Liver (tissue), 9 donors: ENCODE data around the gene CYSRT1. TPM values are rescaled to one million over a fixed set of nuclear protein-coding genes. Genes with fewer than 3 reads are reported as not detected.

Source experiments
- DNase-seq: peaks from one replicate; pipeline ENCODE4 v3.0.0-alpha.2; 2017; ENCODE audit warnings: low spot score
- H3K27ac ChIP-seq, 2 donors: one replicate each; pipeline ENCODE4 v1.7.0; 2013; ENCODE audit warnings: inconsistent platforms in 2 of 2, low read length in 2 of 2, control low read depth in 1 of 2, low read depth in 1 of 2, mild to moderate bottlenecking in 1 of 2
- H3K27me3 ChIP-seq, 4 donors: one replicate each; pipeline versions ENCODE4 v1.6.1 to v1.7.0; 2013; ENCODE audit warnings: low read length in 3 of 4, inconsistent platforms in 1 of 4, mild to moderate bottlenecking in 1 of 4, moderate library complexity in 1 of 4; ENCODE audit not compliant: control insufficient read depth in 4 of 4, insufficient read depth in 4 of 4
- H3K36me3 ChIP-seq, 4 donors: one replicate each; pipeline versions ENCODE4 v1.6.1 to v1.7.0; 2013; ENCODE audit warnings: low read length in 3 of 4, mild to moderate bottlenecking in 3 of 4, low read depth in 1 of 4, moderate library complexity in 1 of 4; ENCODE audit not compliant: control insufficient read depth in 4 of 4, insufficient read depth in 3 of 4
- H3K4me1 ChIP-seq, 4 donors: one replicate each; pipeline versions ENCODE4 v1.6.1 to v1.7.0; 2013; ENCODE audit warnings: low read length in 3 of 4, mild to moderate bottlenecking in 3 of 4, moderate library complexity in 1 of 4; ENCODE audit not compliant: control insufficient read depth in 4 of 4, insufficient read depth in 4 of 4
- H3K4me3 ChIP-seq, 3 donors: one replicate each; pipeline versions ENCODE4 v1.6.1 to v1.7.0; 2013; ENCODE audit warnings: low read length in 3 of 3, control low read depth in 1 of 3, low read depth in 1 of 3, mild to moderate bottlenecking in 1 of 3
- H3K9ac ChIP-seq, 2 donors: one replicate each; pipeline ENCODE4 v1.7.0; 2013; ENCODE audit warnings: low read length in 2 of 2, mild to moderate bottlenecking in 2 of 2, moderate library complexity in 2 of 2, control low read depth in 1 of 2, low read depth in 1 of 2
- H3K9me3 ChIP-seq, 4 donors: one replicate each; pipeline versions ENCODE4 v1.6.1 to v1.7.0; 2013; ENCODE audit warnings: low read length in 3 of 4; ENCODE audit not compliant: control insufficient read depth in 4 of 4
- EGR1 ChIP-seq, 2 donors: IDR thresholded peaks; 2 replicates each; pipeline ENCODE4 v1.6.1; 2016 to 2018; ENCODE audit warnings: antibody characterized with exemption in 2 of 2, low read depth in 2 of 2
- FOXA1 ChIP-seq: IDR thresholded peaks from 2 replicates; pipeline ENCODE4 v1.6.1; 2016; ENCODE audit warnings: antibody characterized with exemption
- FOXA2 ChIP-seq: IDR thresholded peaks from 2 replicates; pipeline ENCODE4 v1.6.1; 2016; ENCODE audit warnings: antibody characterized with exemption
- GABPA ChIP-seq, 2 donors: IDR thresholded peaks in 1 of 2; conservative IDR thresholded peaks in 1 of 2; 2 replicates each; pipeline ENCODE4 v1.6.1; 2016; ENCODE audit warnings: antibody characterized with exemption in 2 of 2, mild to moderate bottlenecking in 1 of 2, moderate library complexity in 1 of 2
- HNF4A ChIP-seq, 2 donors: conservative IDR thresholded peaks; 2 replicates each; pipeline ENCODE4 v1.6.1; 2016; ENCODE audit warnings: antibody characterized with exemption in 2 of 2, mild to moderate bottlenecking in 2 of 2
- HNF4G ChIP-seq: IDR thresholded peaks from 2 replicates; pipeline ENCODE4 v1.6.1; 2016; ENCODE audit warnings: antibody characterized with exemption
- JUND ChIP-seq, 2 donors: IDR thresholded peaks; 2 replicates each; pipeline ENCODE4 v1.6.1; 2016; ENCODE audit warnings: antibody characterized with exemption in 2 of 2
- NR2F2 ChIP-seq: IDR thresholded peaks from 2 replicates; pipeline ENCODE4 v1.6.1; 2016; ENCODE audit warnings: antibody characterized with exemption
- RXRA ChIP-seq, 2 donors: IDR thresholded peaks; 2 replicates each; pipeline ENCODE4 v1.6.1; 2017 to 2018; ENCODE audit warnings: antibody characterized with exemption in 2 of 2, mild to moderate bottlenecking in 1 of 2
- SP1 ChIP-seq: IDR thresholded peaks from 2 replicates; pipeline ENCODE4 v1.6.1; 2018; ENCODE audit warnings: antibody characterized with exemption, mild to moderate bottlenecking
- YY1 ChIP-seq: IDR thresholded peaks from 2 replicates; pipeline ENCODE4 v1.6.1; 2016; ENCODE audit warnings: antibody characterized with exemption, mild to moderate bottlenecking
- WGBS: extraction: QIAGEN DNeasy Blood & Tissue Kit; methylation state at CpG from one replicate; pipeline ENCODE4 v1.1.7; 2013; 5-methylcytosine and 5-hydroxymethylcytosine counted together
- polyA plus RNA-seq, 2 donors: library from polyadenylated mRNA; stranded (reverse) in 1 of 2; unstranded in 1 of 2; fragments of 200-250 nt in 1 of 2; fragments of >200 nt in 1 of 2; fragmentation: Nextera tagmentation in 1 of 2; extraction: Ambion mirVana in 1 of 2; gene quantifications; one replicate each; pipeline versions ENCODE4 v1.2.1 to v1.2.3, GENCODE V29; 2013 to 2015
- total RNA-seq, 2 donors: library from RNA; depleted of rRNA; stranded (reverse); fragments of >200 nt; gene quantifications; one replicate each; pipeline ENCODE4 v1.2.3, GENCODE V29; 2014
- TF ChIP-seq, protein P1 (sequence below): IDR thresholded peaks from 2 replicates; pipeline ENCODE4 v1.6.1; 2016; ENCODE audit warnings: antibody characterized with exemption
- TF ChIP-seq, protein P2 (sequence below): IDR thresholded peaks from 2 replicates; pipeline ENCODE4 v1.6.1; 2016; ENCODE audit warnings: antibody characterized with exemption
- TF ChIP-seq, protein P3 (sequence below): IDR thresholded peaks from 2 replicates; pipeline ENCODE4 v1.6.1; 2016; ENCODE audit warnings: antibody characterized with exemption, mild to moderate bottlenecking
- TF ChIP-seq, protein P4 (sequence below): fragments of 150-350 bp; IDR thresholded peaks from 2 replicates; pipeline ENCODE4 v1.5.1; 2017; ENCODE audit warnings: improper control_type of control experiment, low read depth, low read length; ENCODE audit not compliant: missing input control
- donor health status: healthy.
- donor health status: healthy.
- donor health status: healthy.
- donor health status: healthy.
- donor health status: healthy.

The CYSRT1 gene
- total and polyA plus RNA-seq, 4 donors: 0.14 to 0.50 (median 0.20) TPM

DNA sequence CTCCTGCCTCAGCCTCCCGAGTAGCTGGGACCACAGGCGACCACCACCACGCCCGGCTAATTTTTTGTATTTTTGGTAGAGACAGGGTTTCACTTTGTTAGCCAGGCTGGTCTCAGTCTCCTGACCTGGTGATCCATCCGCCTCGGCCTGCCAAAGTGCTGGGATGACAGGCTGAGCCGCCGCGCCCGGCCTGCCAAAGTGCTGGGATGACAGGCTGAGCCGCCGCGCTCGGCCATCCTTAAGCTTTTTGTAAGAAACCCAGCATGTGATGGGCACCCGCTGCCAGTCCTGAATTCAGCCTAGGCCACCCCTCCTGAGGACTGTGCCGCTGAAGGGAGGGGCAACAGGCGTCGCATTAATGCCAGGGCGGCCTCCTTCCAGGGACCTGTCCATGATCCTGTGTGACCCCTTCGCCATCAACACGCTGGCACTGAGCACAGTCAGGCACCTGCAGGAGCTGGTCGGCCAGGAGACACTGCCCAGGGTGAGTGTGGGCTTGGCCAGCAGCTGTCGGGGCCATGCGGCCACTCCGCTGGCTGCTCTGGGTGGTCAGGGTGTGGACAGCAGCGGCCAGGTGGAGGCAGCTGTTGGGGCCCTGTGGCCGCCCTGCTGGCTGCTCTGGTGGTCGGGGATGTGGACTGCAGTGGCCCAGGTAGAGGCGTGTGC is 40.7 kb downstream of the CYSRT1 start:
- no peak overlapping the region for H3K9ac ChIP-seq
- peak; percentile 13 for DNase-seq
- no peaks in the 10 kb centered on the region for H3K9me3 ChIP-seq
- 95% methylated on average over 29 of the region's 29 CpGs for WGBS
- H3K27me3 ChIP-seq: no peaks in the 10 kb centered on the region
- H3K4me1 ChIP-seq: peaks cover 11 to 33% (median 23%) of the 10 kb centered on the region in 4 donors
- TF ChIP-seq, protein P1, sequence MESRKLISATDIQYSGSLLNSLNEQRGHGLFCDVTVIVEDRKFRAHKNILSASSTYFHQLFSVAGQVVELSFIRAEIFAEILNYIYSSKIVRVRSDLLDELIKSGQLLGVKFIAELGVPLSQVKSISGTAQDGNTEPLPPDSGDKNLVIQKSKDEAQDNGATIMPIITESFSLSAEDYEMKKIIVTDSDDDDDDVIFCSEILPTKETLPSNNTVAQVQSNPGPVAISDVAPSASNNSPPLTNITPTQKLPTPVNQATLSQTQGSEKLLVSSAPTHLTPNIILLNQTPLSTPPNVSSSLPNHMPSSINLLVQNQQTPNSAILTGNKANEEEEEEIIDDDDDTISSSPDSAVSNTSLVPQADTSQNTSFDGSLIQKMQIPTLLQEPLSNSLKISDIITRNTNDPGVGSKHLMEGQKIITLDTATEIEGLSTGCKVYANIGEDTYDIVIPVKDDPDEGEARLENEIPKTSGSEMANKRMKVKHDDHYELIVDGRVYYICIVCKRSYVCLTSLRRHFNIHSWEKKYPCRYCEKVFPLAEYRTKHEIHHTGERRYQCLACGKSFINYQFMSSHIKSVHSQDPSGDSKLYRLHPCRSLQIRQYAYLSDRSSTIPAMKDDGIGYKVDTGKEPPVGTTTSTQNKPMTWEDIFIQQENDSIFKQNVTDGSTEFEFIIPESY: no peak
- TF ChIP-seq FOXA2 (no peak), HNF4A (conservative IDR thresholded peaks at IDR 0.05) (no peak), NR2F2 (no peak), GABPA (IDR thresholded peaks at IDR 0.05 in 1 of 2, conservative IDR thresholded peaks at IDR 0.05 in 1 of 2) (no peak), EGR1 (IDR thresholded peaks at IDR 0.05; ENCODE audit: low read depth in 2 of 2) (no peak), HNF4G (no peak), SP1 (no peak)
- TF ChIP-seq, protein P2, sequence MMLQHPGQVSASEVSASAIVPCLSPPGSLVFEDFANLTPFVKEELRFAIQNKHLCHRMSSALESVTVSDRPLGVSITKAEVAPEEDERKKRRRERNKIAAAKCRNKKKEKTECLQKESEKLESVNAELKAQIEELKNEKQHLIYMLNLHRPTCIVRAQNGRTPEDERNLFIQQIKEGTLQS: no peak
- no peak overlapping the region for H3K27ac ChIP-seq
- no peak overlapping the region for H3K4me3 ChIP-seq
- H3K36me3 ChIP-seq: peaks cover 5 to 13% (median 9%) of the 10 kb centered on the region in 4 donors

DNA sequence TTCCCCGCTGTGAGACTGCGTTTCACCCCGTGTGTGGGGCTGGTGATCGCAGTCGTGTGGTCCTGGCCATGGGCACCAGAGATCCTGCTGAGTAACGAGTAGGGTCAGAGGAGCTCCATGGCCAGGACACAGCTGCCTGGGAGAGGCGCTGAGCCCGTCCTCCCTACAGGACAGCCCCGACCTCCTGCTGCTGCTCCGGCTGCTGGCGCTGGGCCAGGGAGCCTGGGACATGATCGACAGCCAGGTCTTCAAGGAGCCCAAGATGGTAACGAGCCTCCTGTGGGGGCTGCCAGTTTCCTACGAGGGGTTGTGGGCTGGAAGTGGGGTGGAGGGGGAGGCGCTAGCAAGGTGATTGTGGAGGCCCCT is 41.2 kb downstream of the CYSRT1 start:
- WGBS: 89% methylated on average over 15 of the region's 15 CpGs
- no peak for TF ChIP-seq GABPA (IDR thresholded peaks at IDR 0.05 in 1 of 2, conservative IDR thresholded peaks at IDR 0.05 in 1 of 2)
- TF ChIP-seq NR2F2: no peak
- no peak for TF ChIP-seq JUND (IDR thresholded peaks at IDR 0.05)
- no peak for TF ChIP-seq EGR1 (IDR thresholded peaks at IDR 0.05; ENCODE audit: low read depth in 2 of 2)
- TF ChIP-seq HNF4A (conservative IDR thresholded peaks at IDR 0.05): no peak
- TF ChIP-seq, protein P3, sequence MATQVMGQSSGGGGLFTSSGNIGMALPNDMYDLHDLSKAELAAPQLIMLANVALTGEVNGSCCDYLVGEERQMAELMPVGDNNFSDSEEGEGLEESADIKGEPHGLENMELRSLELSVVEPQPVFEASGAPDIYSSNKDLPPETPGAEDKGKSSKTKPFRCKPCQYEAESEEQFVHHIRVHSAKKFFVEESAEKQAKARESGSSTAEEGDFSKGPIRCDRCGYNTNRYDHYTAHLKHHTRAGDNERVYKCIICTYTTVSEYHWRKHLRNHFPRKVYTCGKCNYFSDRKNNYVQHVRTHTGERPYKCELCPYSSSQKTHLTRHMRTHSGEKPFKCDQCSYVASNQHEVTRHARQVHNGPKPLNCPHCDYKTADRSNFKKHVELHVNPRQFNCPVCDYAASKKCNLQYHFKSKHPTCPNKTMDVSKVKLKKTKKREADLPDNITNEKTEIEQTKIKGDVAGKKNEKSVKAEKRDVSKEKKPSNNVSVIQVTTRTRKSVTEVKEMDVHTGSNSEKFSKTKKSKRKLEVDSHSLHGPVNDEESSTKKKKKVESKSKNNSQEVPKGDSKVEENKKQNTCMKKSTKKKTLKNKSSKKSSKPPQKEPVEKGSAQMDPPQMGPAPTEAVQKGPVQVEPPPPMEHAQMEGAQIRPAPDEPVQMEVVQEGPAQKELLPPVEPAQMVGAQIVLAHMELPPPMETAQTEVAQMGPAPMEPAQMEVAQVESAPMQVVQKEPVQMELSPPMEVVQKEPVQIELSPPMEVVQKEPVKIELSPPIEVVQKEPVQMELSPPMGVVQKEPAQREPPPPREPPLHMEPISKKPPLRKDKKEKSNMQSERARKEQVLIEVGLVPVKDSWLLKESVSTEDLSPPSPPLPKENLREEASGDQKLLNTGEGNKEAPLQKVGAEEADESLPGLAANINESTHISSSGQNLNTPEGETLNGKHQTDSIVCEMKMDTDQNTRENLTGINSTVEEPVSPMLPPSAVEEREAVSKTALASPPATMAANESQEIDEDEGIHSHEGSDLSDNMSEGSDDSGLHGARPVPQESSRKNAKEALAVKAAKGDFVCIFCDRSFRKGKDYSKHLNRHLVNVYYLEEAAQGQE: no peak
- no peak for TF ChIP-seq SP1
- TF ChIP-seq YY1: no peak
- TF ChIP-seq, protein P1: no peak
- TF ChIP-seq HNF4G: no peak
- TF ChIP-seq, protein P4, sequence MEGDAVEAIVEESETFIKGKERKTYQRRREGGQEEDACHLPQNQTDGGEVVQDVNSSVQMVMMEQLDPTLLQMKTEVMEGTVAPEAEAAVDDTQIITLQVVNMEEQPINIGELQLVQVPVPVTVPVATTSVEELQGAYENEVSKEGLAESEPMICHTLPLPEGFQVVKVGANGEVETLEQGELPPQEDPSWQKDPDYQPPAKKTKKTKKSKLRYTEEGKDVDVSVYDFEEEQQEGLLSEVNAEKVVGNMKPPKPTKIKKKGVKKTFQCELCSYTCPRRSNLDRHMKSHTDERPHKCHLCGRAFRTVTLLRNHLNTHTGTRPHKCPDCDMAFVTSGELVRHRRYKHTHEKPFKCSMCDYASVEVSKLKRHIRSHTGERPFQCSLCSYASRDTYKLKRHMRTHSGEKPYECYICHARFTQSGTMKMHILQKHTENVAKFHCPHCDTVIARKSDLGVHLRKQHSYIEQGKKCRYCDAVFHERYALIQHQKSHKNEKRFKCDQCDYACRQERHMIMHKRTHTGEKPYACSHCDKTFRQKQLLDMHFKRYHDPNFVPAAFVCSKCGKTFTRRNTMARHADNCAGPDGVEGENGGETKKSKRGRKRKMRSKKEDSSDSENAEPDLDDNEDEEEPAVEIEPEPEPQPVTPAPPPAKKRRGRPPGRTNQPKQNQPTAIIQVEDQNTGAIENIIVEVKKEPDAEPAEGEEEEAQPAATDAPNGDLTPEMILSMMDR: no peak
- no peak for TF ChIP-seq FOXA1
- no peak for TF ChIP-seq RXRA (IDR thresholded peaks at IDR 0.05)
- TF ChIP-seq FOXA2: no peak
- TF ChIP-seq, protein P2: no peak
- Histone ChIP-seq H3K27ac (no peak overlapping the region), H3K36me3 (peaks cover 5 to 13% (median 9%) of the 10 kb centered on the region in 4 donors), H3K9me3 (no peaks in the 10 kb centered on the region), H3K4me1 (peaks cover 11 to 33% (median 23%) of the 10 kb centered on the region in 4 donors), H3K9ac (no peak overlapping the region), H3K27me3 (no peaks in the 10 kb centered on the region), H3K4me3 (no peak overlapping the region)
- peak; percentile 30 for DNase-seq
